Uterus (tissue), 4 donors: ENCODE measurements around the gene FAM120B. TPM values are rescaled to one million over a fixed set of nuclear protein-coding genes. Genes with fewer than 3 reads are reported as not detected.

Experiments
- DNase-seq, 2 donors: peaks; one replicate each; pipeline ENCODE4 v3.0.0-alpha.2; 2019 to 2020
- H3K27ac ChIP-seq, 2 donors: fragments of 200-600 bp; sonication (generic); 1 replicate in 1 of 2; 2 replicates in 1 of 2; pipeline ENCODE4 v1.5.1; 2016 to 2018
- H3K27me3 ChIP-seq, 2 donors: fragments of 200-600 bp; sonication (generic); one replicate each; pipeline ENCODE4 v1.5.1; 2018 to 2019; ENCODE audit warnings: control low read depth in 1 of 2
- H3K36me3 ChIP-seq, 2 donors: fragments of 200-600 bp; sonication (generic); one replicate each; pipeline ENCODE4 v1.5.1; 2019; ENCODE audit warnings: control low read depth in 1 of 2
- H3K4me1 ChIP-seq, 2 donors: fragments of 200-600 bp; sonication (generic); one replicate each; pipeline ENCODE4 v1.5.1; 2018 to 2019; ENCODE audit warnings: control low read depth in 1 of 2
- H3K4me3 ChIP-seq, 2 donors: fragments of 200-600 bp; sonication (generic); 1 replicate in 1 of 2; 2 replicates in 1 of 2; pipeline ENCODE4 v1.5.1; 2018 to 2019; ENCODE audit warnings: mild to moderate bottlenecking in 1 of 2
- H3K9me3 ChIP-seq, 2 donors: fragments of 200-600 bp; sonication (generic); one replicate each; pipeline ENCODE4 v1.5.1; 2019; ENCODE audit warnings: control low read depth in 1 of 2
- CTCF ChIP-seq, 4 experiments: fragments of 200-600 bp in 2 of 4; fragments of 450-650 bp in 2 of 4; sonication (generic) in 2 of 4; IDR thresholded peaks; one replicate each; pipeline ENCODE4 v1.5.1; 2016 to 2019; ENCODE audit warnings: antibody characterized with exemption in 4 of 4, mild to moderate bottlenecking in 2 of 4, moderate library complexity in 1 of 4
- POLR2A ChIP-seq, 2 donors: fragments of 450-650 bp; IDR thresholded peaks; one replicate each; pipeline ENCODE4 v1.6.1; 2016; ENCODE audit warnings: antibody characterized with exemption in 2 of 2, mild to moderate bottlenecking in 1 of 2, moderate library complexity in 1 of 2
- intact Hi-C: fragments of 100-400 bp; cut with DNase I; formaldehyde crosslinking; loops from one replicate; pipeline ENCODE4 v1.15.1; 2023; ENCODE audit warnings: low total_unique reads
- total RNA-seq, 4 donors: library from RNA; depleted of rRNA in 3 of 4; stranded (reverse); fragments of >200 nt in 3 of 4; gene quantifications; one replicate each; pipeline versions ENCODE4 v1.1.0 to v1.2.4, GENCODE V29; 2014 to 2023
- donor health status: DM: yes; HTN: yes; CAD: no.

Gene FAM120B
- total RNA-seq, 4 donors from 2014 or later: 12.1 to 50.9 (median 35.2) TPM

GRCh38 chr6:170440437-170440836 lies 133.9 kb downstream of the FAM120B start:
- Histone ChIP-seq H3K36me3 (no peaks in the 10 kb centered on the region), H3K27ac (peak overlapping the region; percentile 44 to 71), H3K9me3 (no peaks in the 10 kb centered on the region), H3K4me1 (peaks cover 0 to 9% of the 10 kb centered on the region in 2 donors), H3K4me3 (no peak overlapping the region), H3K27me3 (no peaks in the 10 kb centered on the region)
- TF ChIP-seq CTCF (IDR thresholded peaks at IDR 0.05) (no peak), POLR2A (IDR thresholded peaks at IDR 0.05) (no peak)
- peak in 1 of 2 donors; percentile 9 for DNase-seq
- intact Hi-C loops: no loop called here

GRCh38 chr6:170441316-170441715 lies 134.8 kb downstream of the FAM120B start:
- TF ChIP-seq POLR2A (IDR thresholded peaks at IDR 0.05) (no peak), CTCF (IDR thresholded peaks at IDR 0.05) (no peak)
- H3K4me1 ChIP-seq: peaks cover 0 to 9% of the 10 kb centered on the region in 2 donors
- peak overlapping the region in 1 of 2 donors; percentile 71 for H3K27ac ChIP-seq
- H3K9me3 ChIP-seq: no peaks in the 10 kb centered on the region
- H3K36me3 ChIP-seq: no peaks in the 10 kb centered on the region
- DNase-seq: peak; percentile 12 to 51
- no peaks in the 10 kb centered on the region for H3K27me3 ChIP-seq
- H3K4me3 ChIP-seq: no peak overlapping the region
- intact Hi-C loops: no loop called here

GRCh38 chr6:170442596-170442995 lies 136.0 kb downstream of the FAM120B start:
- no peaks in the 10 kb centered on the region for H3K36me3 ChIP-seq
- intact Hi-C loops: no loop called here
- H3K9me3 ChIP-seq: no peaks in the 10 kb centered on the region
- TF ChIP-seq POLR2A (IDR thresholded peaks at IDR 0.05): no peak
- no peak for TF ChIP-seq CTCF (IDR thresholded peaks at IDR 0.05)
- H3K27ac ChIP-seq: peak overlapping the region; percentile 1 to 67
- peaks cover 0 to 9% of the 10 kb centered on the region in 2 donors for H3K4me1 ChIP-seq
- no peak overlapping the region for H3K4me3 ChIP-seq
- H3K27me3 ChIP-seq: no peaks in the 10 kb centered on the region
- no peak for DNase-seq

GRCh38 chr6:170443151-170443662 lies 136.6 kb downstream of the FAM120B start:
- Histone ChIP-seq H3K27me3 (no peaks in the 10 kb centered on the region), H3K9me3 (no peaks in the 10 kb centered on the region), H3K36me3 (no peaks in the 10 kb centered on the region), H3K4me1 (peaks cover 0 to 9% of the 10 kb centered on the region in 2 donors), H3K27ac (peak overlapping the region in 1 of 2 donors; percentile 67), H3K4me3 (no peak overlapping the region)
- intact Hi-C loops: no loop called here
- TF ChIP-seq POLR2A (IDR thresholded peaks at IDR 0.05) (no peak), CTCF (IDR thresholded peaks at IDR 0.05) (no peak)
- peak in 1 of 2 donors; percentile 11 for DNase-seq

- no peaks in the 10 kb centered on the region for H3K36me3 ChIP-seq
- DNase-seq: peak in 1 of 2 donors; percentile 9
- intact Hi-C loops: no loop called here
These were observed 137.6 kb downstream of the FAM120B start for GRCh38 chr6:170444056-170444591.

More at GRCh38 chr6:170444056-170444591, 137.6 kb downstream of the FAM120B start:
- Histone ChIP-seq H3K4me1 (peaks cover 0 to 9% of the 10 kb centered on the region in 2 donors), H3K27me3 (no peaks in the 10 kb centered on the region), H3K9me3 (no peaks in the 10 kb centered on the region), H3K4me3 (no peak overlapping the region), H3K27ac (no peak overlapping the region)
- TF ChIP-seq POLR2A (IDR thresholded peaks at IDR 0.05) (no peak), CTCF (IDR thresholded peaks at IDR 0.05) (no peak)
